T-helper 1 cell treated with Interleukin-12 subunit alpha and Interleukin-12 subunit beta and Interleukin-4 antibody, amounts not matched to agents 30 μg/mL and 1 μg/mL, for 36 hours (primary cell): ENCODE data around the gene RANGAP1.

Experiments used
- H3K27ac Mint-ChIP-seq: one replicate; pipeline ENCODE4 v1.8.0; 2021; ENCODE audit warnings: mild to moderate bottlenecking, mixed read lengths
- H3K27me3 Mint-ChIP-seq: one replicate; pipeline ENCODE4 v1.8.0; 2021; ENCODE audit warnings: low read depth, mixed read lengths
- H3K36me3 Mint-ChIP-seq: one replicate; pipeline ENCODE4 v1.8.0; 2021; ENCODE audit warnings: low read depth, mixed read lengths
- H3K4me1 Mint-ChIP-seq: one replicate; pipeline ENCODE4 v1.8.0; 2021; ENCODE audit warnings: low read depth, mixed read lengths
- H3K4me3 Mint-ChIP-seq: one replicate; pipeline ENCODE4 v1.8.0; 2021; ENCODE audit warnings: mild to moderate bottlenecking, moderate library complexity, mixed read lengths
- H3K9me3 Mint-ChIP-seq: one replicate; pipeline ENCODE4 v1.8.0; 2021; ENCODE audit warnings: mixed read lengths

Gene RANGAP1

GRCh38 chr22:41217553-41218157 lies 68.3 kb downstream of the RANGAP1 start:
- Mint-ChIP-seq H3K9me3 (no peaks in the 10 kb centered on the region), H3K4me3 (peak overlapping the region; percentile 63), H3K27ac (peak overlapping the region; percentile 93), H3K4me1 (peaks cover 30% of the 10 kb centered on the region), H3K36me3 (peaks cover 42% of the 10 kb centered on the region), H3K27me3 (no peaks in the 10 kb centered on the region)

GRCh38 chr22:41216984-41217383 lies 69.0 kb downstream of the RANGAP1 start:
- Mint-ChIP-seq H3K4me3 (peak overlapping the region; percentile 63), H3K36me3 (peaks cover 44% of the 10 kb centered on the region)

GRCh38 chr22:41215926-41216325 lies 70.1 kb downstream of the RANGAP1 start:
- H3K9me3 Mint-ChIP-seq: no peaks in the 10 kb centered on the region
- peaks cover 41% of the 10 kb centered on the region for H3K36me3 Mint-ChIP-seq
- H3K27me3 Mint-ChIP-seq: no peaks in the 10 kb centered on the region
- H3K4me3 Mint-ChIP-seq: peak overlapping the region; percentile 63
- peaks cover 30% of the 10 kb centered on the region for H3K4me1 Mint-ChIP-seq
- H3K27ac Mint-ChIP-seq: peak overlapping the region; percentile 81

More at GRCh38 chr22:41216984-41217383, 69.0 kb downstream of the RANGAP1 start:
- Mint-ChIP-seq H3K27ac (peak overlapping the region; percentile 93), H3K9me3 (no peaks in the 10 kb centered on the region), H3K4me1 (peaks cover 30% of the 10 kb centered on the region), H3K27me3 (no peaks in the 10 kb centered on the region)

GRCh38 chr22:41215409-41215808 lies 70.6 kb downstream of the RANGAP1 start:
- H3K4me3 Mint-ChIP-seq: peak overlapping the region; percentile 35
- H3K4me1 Mint-ChIP-seq: peaks cover 30% of the 10 kb centered on the region
- H3K27ac Mint-ChIP-seq: peak overlapping the region; percentile 81
- no peaks in the 10 kb centered on the region for H3K27me3 Mint-ChIP-seq
- H3K36me3 Mint-ChIP-seq: peaks cover 41% of the 10 kb centered on the region
- no peaks in the 10 kb centered on the region for H3K9me3 Mint-ChIP-seq

- H3K9me3 Mint-ChIP-seq: no peaks in the 10 kb centered on the region
- H3K4me1 Mint-ChIP-seq: peaks cover 26% of the 10 kb centered on the region
- H3K36me3 Mint-ChIP-seq: peaks cover 11% of the 10 kb centered on the region
- peak overlapping the region; percentile 53 for H3K4me3 Mint-ChIP-seq
- H3K27ac Mint-ChIP-seq: no peak overlapping the region
- H3K27me3 Mint-ChIP-seq: peaks cover 8% of the 10 kb centered on the region
These were observed 79.3 kb downstream of the RANGAP1 start for GRCh38 chr22:41206719-41207118.

GRCh38 chr22:41204992-41205900 lies 80.7 kb downstream of the RANGAP1 start, which contains the start of gene L3MBTL2:
TSS of gene L3MBTL2 (plus strand) at chr22:41205312. CDS start at chr22:41205363, 51 bp downstream.
- peak within 1 kb of the TSS; percentile 88 for H3K27ac Mint-ChIP-seq
- H3K4me3 Mint-ChIP-seq: peak within 1 kb of the TSS; percentile 95
- H3K9me3 Mint-ChIP-seq: no peaks in the 10 kb centered on the region
- peaks cover 26% of the 10 kb centered on the region for H3K4me1 Mint-ChIP-seq
- H3K27me3 Mint-ChIP-seq: peaks cover 13% of the 10 kb centered on the region
- peaks cover 11% of the 10 kb centered on the region for H3K36me3 Mint-ChIP-seq

- H3K4me3 Mint-ChIP-seq: peak overlapping the region; percentile 76
- H3K36me3 Mint-ChIP-seq: peaks cover 6% of the 10 kb centered on the region
- H3K4me1 Mint-ChIP-seq: peaks cover 23% of the 10 kb centered on the region
- H3K27me3 Mint-ChIP-seq: peaks cover 20% of the 10 kb centered on the region
- no peaks in the 10 kb centered on the region for H3K9me3 Mint-ChIP-seq
- H3K27ac Mint-ChIP-seq: peak overlapping the region; percentile 72
These were observed 81.9 kb downstream of the RANGAP1 start for GRCh38 chr22:41204066-41204465.

- Mint-ChIP-seq H3K27ac (no peak overlapping the region), H3K36me3 (peaks cover 3% of the 10 kb centered on the region), H3K4me1 (peaks cover 25% of the 10 kb centered on the region), H3K27me3 (peaks cover 25% of the 10 kb centered on the region), H3K9me3 (no peaks in the 10 kb centered on the region), H3K4me3 (no peak overlapping the region)
These were observed 82.9 kb downstream of the RANGAP1 start for GRCh38 chr22:41203118-41203517.

GRCh38 chr22:41201141-41201540 lies 84.8 kb downstream of the RANGAP1 start:
- no peak overlapping the region for H3K27ac Mint-ChIP-seq
- H3K4me1 Mint-ChIP-seq: peaks cover 22% of the 10 kb centered on the region
- no peaks in the 10 kb centered on the region for H3K9me3 Mint-ChIP-seq

GRCh38 chr22:41198027-41198580 lies 87.9 kb downstream of the RANGAP1 start:
- H3K4me3 Mint-ChIP-seq: peak overlapping the region; percentile 87
- peak overlapping the region; percentile 44 for H3K27ac Mint-ChIP-seq
- no peaks in the 10 kb centered on the region for H3K36me3 Mint-ChIP-seq
- H3K27me3 Mint-ChIP-seq: peaks cover 38% of the 10 kb centered on the region
- peaks cover 8% of the 10 kb centered on the region for H3K4me1 Mint-ChIP-seq
- no peaks in the 10 kb centered on the region for H3K9me3 Mint-ChIP-seq

More at GRCh38 chr22:41201141-41201540, 84.8 kb downstream of the RANGAP1 start:
- Mint-ChIP-seq H3K4me3 (no peak overlapping the region), H3K27me3 (peaks cover 36% of the 10 kb centered on the region), H3K36me3 (peaks cover 1% of the 10 kb centered on the region)

GRCh38 chr22:41197038-41197972 lies 88.7 kb downstream of the RANGAP1 start:
- peak overlapping the region; percentile 44 for H3K27ac Mint-ChIP-seq
- H3K4me3 Mint-ChIP-seq: peak overlapping the region; percentile 87
- H3K36me3 Mint-ChIP-seq: no peaks in the 10 kb centered on the region
- H3K4me1 Mint-ChIP-seq: peaks cover 8% of the 10 kb centered on the region
- H3K27me3 Mint-ChIP-seq: peaks cover 39% of the 10 kb centered on the region
- H3K9me3 Mint-ChIP-seq: no peaks in the 10 kb centered on the region
